Head of caudate nucleus (tissue), 42 donors: ENCODE results near the gene GAS1.

Source experiments
- DNase-seq, 42 donors: peaks; one replicate each; pipeline versions ENCODE4 v3.0.0 to v3.0.0-alpha.2; 2020 to 2021; ENCODE audit warnings: mixed read lengths in 7 of 42
- intact Hi-C: fragments of 100-400 bp; cut with DNase I; formaldehyde crosslinking; loops from one replicate; pipeline ENCODE4 v1.15.0; 2022

The GAS1 gene

DNA sequence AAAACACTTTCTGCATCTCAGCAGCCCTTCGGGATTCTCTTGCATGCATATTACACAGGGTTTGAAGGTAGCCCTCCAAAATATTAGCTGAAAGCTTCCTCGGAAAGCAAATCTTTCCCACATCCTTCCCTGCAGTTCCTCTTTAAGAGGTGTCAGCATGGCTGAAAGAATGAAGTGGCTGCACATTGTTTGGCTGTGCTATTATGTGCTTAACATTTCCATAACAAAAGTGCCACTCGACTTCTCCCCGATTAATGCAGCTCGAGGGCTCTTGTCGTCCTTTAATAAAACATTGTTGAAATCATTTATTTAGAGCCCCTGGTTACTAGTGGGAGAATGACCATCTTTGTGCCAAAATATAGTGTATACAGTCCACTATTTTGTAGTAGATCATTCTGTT, 6.5 kb downstream of the GAS1 start:
- no peak for DNase-seq
- intact Hi-C loops: loop anchor here (10.0 kb wide), 3 partner anchors 164 to 586 kb away; partner anchors contain the start of gene TUT7

DNA sequence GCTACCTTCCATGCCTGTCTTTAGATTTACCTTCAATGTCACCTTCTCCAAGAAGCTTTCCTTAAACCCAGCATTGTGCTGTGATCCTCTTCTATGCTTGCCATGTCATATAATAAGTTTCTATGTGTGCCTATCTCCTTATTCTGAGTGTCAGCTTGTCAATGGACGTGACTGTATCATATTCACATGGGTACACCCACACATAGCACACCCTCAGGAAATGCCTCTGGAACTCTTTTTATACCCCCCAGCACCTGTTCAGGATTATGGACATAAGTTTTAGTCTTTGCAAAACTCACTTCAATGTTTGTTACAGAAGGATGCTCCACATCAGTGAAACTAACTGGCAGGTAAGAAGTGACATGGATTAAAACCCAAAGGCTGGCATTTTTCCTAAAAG, 7.4 kb downstream of the GAS1 start:
- DNase-seq: no peak
- intact Hi-C loops: loop anchor here (10.0 kb wide), 3 partner anchors 165 to 585 kb away; partner anchors contain the start of gene TUT7

DNA sequence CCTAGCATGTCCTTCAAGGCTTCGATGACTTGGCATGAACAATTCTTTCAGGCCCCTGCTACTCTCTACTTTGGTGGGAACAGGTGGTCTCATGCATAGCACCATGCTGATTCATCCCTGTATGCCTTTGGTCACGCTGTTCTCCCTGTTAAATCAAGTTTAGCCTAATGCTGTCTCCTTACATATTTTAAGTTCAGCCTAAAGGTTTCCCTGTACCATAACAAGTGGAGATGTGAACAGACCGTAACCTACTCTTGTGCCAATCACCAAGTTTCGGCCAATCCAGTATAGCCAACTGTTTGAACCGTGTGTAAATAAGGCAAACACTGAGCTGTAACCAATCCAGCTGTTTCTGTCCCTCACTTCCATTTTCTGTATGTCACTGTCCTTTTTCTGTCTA, 8.0 kb downstream of the GAS1 start:
- intact Hi-C loops: no loop called here
- DNase-seq: no peak

DNA sequence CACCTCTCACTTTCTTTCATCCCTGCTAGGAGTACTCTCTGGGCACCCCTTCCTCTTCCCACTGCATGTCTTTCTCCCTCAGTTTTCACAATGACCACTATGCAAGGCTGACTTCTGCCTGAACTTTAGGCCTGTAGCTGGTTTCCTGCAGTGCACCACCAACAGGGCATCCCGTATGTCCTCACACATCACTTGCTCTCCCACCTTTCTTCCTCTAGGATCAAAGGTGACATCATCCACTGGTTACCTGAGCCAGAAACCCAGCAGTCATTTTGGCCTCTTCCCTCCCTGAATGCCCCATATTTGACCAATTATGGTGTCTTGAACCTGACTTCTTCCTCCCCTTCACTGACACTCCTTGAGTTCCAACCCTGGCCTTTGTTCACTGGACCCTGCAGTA, 8.5 kb downstream of the GAS1 start:
- intact Hi-C loops: no loop called here
- DNase-seq: no peak

DNA sequence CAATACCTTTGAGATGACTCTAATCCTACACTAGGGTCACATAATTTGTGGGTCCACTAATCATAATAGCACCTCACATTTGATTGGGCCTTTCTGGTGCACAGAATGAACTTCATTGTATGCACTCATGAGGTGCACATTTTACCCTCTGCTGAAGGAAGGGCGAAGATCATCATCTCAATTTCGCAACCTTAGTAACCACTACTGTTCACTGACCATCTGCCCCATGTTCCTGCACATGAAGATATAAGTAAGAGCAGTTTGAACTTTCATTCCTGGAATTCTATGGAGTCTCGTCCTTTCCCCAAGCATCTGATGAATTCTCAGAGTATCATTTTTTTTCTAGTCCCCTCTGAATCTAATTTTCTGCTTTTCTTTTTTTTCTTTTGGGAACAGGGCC, 21.2 kb downstream of the GAS1 start:
- intact Hi-C loops: no loop called here
- DNase-seq: no peak

DNA sequence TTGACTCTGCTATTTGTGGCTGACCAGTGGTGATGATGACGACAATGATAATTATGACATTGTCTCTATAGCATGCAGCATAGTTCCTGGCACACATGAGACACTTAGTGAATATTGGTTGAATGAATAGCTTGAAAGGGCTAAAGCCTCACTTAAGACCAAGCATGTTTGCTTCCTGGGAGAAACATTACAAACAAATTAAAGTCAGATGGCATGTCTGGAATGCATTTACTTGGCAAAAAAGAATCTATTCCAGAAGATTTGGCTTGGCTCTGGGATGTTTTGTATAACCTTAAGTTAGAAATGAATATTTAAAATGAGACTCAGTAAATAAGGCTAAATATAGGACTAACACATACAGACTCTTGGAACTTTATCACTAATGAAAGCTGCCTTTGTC, 21.6 kb downstream of the GAS1 start:
- intact Hi-C loops: no loop called here
- no peak for DNase-seq

DNA sequence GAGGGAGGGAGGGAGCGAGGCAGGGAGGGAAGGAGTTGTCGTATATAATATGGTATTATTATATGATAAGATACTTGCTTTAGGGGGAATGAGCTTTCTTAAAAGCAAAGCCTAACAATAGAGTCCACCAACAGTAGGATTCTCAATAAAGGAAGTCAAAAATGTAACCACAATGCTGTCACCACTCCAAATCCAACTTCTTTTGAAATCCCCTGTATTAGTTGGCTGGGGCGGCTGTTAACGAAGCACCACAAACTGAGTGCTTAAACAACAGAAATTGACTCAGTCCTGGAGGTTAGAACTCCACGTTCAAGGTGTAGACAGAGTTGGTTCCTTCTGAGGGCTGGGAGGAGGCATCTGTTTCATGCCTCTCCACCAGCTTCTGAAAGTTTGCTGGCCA, 23.1 kb downstream of the GAS1 start:
- no peak for DNase-seq
- intact Hi-C loops: no loop called here

DNA sequence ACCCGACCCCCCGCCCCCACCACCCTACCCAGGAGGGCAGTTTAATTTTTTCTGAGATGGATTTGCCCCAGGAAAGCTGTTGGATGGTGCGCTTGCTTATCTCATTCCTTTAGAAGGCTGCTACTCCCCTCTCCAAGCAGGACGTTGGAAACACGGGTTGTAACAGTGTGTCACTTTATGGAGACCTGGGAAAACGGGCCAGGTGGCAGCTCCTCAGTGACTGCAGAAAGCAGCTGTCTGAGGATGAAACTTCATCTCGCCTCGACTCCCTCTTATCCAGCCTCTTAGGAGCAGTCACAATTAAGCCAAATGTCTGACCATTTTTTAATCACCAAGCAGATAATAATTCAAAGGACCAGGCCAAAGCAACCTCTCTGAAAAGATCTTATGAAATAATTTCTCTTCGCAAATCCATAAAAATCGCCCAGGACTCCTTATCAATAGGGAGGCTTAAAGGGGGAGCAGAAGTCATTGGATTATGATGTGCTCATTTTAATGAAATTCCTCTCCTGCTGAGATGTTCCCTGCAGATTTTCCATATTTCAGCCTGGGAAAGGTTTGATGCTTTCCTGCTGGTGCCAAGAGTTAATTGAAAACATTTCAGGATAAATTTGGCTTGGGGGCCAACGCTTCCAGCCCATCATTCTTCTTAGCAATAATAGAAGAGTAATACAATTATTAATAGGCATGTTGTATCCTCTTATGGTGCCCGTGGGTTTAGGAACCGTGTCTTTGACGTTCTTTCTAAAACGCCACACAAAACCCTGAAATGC, 26.0 kb downstream of the GAS1 start:
- intact Hi-C loops: no loop called here
- DNase-seq: no peak

DNA sequence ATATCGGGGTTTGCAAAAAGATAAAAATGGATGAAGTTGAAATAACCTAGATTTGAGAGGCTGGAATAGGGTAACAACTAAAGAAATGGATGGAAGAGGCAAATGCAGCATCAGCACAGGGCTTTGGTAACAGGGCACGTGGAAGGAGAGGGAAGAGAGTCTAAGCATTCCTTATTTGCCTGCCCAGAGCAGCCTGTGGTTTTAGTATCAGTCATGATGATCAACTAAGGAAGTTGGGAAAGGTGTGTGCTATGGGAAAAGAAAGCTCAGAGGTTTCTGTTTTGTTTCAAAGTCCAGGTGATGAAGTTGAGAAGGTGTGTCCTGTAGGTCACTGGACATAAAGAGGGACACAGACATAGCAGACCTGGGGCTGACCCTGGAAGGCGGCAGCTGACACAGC, 28.8 kb downstream of the GAS1 start:
- intact Hi-C loops: no loop called here
- no peak for DNase-seq

DNA sequence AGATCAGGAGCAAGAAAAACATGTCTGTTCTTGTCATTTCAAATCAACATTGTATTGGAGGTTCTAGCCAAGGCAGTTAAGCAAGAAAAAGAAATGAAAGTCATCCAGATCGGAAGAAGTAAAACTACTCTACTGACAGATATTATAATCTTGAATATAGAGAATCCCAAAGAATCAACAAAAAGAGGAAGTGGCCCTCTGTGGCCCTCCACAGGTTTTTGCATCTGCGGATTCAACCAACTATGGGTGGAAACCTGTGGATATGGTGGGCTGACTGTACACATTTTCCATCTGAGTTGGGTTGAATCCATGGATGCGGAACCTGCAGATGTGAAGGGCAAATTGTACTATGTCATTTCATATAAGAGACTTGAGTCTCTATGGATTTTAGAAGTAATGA, 35.1 kb downstream of the GAS1 start:
- intact Hi-C loops: no loop called here
- no peak for DNase-seq

DNA sequence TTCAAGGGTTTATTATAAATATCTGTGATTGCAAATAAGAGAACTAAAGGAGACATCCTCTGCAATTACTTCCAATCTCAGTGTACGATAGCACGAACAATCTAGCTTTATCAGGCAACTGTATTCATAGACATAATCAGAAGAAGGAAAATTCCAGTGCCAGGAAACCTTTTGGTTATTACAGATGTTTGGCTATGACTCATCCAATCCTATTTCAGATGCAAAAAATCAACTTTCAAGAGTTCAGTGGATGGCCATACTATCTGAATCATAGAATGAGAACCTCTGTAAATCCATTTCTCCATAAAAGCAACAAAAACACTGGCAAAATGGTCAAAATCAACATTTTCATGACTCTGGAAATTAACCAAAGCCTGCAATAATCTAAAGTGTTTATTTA, 37.9 kb downstream of the GAS1 start:
- no peak for DNase-seq
- intact Hi-C loops: no loop called here

DNA sequence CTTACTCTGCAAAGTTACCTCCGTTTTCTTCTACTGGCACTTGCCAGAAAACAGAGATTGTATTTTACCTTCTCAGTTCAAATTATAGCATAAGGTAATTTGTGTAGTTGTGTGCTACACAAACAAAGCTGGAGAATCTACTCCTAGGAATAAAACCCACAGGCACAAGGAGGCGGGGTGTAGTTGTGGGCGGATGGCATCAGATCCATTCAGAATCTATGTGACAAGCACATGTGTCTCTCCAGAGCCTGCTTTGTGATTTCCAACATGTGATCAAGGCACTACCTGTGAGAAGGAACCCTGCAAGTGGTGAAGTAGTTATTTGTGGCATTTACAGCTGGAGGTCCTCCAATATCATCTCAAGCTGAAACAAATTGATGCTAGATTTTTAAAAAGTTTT, 39.0 kb downstream of the GAS1 start:
- peak in 16 of 42 donors; percentile 7 to 58 (median 29) for DNase-seq
- intact Hi-C loops: no loop called here

DNA sequence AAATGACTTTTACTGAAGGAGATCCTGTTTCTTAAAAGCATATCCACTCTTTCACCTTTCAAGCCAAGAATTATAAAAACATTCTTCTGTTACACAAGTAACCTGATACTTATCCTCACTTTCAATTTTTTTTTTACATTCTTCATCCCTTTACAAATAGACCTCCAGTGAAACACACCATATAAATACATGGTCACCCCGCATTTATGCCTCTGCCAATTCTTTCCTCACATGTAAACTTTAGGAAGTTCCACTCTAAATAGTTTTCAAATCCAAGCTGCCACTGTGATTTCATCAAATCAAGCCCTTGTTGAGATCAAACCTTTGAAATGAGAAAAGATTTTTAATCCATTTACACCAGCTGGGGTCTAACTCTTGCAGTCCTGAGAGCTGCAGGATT, 40.0 kb downstream of the GAS1 start:
- no peak for DNase-seq
- intact Hi-C loops: no loop called here

DNA sequence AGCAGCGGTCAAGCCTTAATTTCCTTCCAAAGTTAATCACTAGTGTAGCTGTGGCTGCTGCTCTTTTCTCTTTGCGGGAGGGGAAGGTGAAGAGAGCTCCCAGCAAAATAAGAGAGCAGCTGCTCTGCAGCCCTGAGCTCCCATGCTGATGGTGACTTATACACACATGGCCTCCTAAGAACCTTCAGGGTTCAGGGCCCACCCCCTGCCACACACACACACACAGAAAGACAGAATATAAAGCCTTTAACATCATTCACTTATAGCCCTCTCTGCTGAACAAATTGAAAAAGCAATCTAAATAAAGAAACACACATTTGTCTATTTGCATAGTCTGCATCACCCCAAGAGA, 43.6 kb downstream of the GAS1 start:
- DNase-seq: no peak
- intact Hi-C loops: no loop called here

DNA sequence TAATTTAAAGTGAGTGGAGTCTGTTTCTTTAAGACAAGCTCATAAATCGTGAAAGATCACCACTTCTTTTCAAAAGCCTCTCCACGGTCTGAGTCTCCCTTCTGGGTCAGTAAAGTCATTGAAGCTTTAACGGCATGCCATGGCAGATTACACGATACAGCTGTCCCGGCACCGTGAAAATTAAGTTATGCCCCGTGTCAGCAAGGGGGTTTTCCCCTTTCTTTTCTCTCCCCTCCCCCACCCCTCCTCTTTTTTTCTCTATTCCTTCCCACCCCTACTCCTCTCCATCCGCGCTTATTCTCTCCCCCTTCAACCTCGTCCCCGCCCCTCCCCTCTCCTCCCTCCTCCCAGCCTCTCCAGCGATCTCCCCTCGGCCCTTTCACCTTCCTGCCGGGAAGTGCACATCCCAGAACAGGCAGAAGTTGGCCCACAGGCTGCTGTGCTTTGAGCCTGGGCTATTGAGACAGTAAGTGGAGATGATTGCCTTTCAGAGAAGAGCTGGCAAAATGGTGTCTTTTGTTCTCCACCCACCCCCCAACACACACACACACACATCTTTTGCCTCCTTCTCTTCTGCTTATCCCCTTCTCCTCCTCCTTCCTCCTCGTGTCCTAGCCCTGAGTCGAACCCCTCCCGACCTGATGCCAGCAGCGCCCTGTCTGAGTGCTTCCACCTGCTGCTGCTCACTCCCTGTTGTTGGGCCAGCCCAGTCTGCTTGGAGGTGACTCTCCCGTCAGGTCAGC, 44.1 kb downstream of the GAS1 start:
- intact Hi-C loops: no loop called here
- no peak for DNase-seq

DNA sequence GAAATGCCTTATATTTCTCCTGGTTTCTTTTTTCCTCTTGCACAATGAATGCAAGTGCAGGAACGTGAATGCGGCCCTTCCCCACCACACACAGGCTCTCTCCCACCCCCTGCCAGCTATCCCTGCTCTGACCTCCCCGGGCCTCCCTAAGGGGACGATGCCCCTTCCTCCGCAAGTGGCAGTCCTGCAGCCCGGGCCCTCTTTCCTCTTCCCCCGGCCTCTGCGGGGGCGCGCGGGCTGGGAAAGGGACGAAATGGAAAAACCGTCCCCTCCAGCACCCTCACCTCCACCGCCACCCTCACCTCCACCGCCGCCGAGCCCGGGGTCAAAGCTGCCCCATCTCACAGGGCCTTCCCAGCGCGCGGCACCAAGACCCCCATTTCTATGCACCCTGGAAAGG, 44.7 kb downstream of the GAS1 start:
- intact Hi-C loops: no loop called here
- no peak for DNase-seq

DNA sequence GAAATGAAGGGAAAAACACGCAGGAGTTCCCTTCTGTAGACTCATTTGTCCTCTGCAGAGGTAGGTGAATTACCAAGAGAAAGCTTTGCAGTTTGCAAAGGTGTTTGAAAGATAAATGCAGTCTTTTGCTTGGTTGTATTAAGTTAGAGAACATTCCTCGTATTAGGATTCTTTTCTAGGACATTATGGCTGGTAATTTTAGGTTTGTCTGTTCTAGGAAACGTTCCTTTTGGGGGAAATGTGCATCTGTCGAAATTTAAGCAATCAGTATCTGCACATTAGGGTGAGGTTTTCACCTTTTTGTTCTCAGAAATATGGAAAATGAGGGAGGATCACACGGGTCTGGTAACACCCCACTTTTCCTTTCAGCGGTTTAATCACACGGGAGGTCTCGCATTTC, 45.1 kb downstream of the GAS1 start:
- intact Hi-C loops: no loop called here
- DNase-seq: no peak

DNA sequence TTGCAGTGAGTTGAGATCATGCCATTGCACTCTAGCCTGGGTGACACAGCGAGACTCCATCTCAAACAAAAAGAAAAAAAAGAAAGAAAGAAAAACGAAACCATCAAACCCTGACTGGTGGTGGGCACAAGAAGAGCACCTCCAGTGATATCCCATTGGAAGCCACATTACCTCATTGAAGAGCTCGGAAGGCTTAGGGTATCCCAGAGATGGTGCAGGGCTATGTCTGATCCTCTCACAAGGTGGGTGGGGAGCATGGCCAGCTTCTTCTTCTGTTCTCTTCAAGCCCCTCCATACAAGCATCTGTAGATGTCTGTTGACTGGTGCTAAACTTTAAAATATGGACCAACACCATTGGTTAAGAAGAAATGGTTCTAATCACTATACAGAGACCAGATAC, 45.8 kb downstream of the GAS1 start:
- DNase-seq: no peak
- intact Hi-C loops: no loop called here
